ENCODE measurements around the gene SLC19A1.

- TF ChIP-seq, protein P1, sequence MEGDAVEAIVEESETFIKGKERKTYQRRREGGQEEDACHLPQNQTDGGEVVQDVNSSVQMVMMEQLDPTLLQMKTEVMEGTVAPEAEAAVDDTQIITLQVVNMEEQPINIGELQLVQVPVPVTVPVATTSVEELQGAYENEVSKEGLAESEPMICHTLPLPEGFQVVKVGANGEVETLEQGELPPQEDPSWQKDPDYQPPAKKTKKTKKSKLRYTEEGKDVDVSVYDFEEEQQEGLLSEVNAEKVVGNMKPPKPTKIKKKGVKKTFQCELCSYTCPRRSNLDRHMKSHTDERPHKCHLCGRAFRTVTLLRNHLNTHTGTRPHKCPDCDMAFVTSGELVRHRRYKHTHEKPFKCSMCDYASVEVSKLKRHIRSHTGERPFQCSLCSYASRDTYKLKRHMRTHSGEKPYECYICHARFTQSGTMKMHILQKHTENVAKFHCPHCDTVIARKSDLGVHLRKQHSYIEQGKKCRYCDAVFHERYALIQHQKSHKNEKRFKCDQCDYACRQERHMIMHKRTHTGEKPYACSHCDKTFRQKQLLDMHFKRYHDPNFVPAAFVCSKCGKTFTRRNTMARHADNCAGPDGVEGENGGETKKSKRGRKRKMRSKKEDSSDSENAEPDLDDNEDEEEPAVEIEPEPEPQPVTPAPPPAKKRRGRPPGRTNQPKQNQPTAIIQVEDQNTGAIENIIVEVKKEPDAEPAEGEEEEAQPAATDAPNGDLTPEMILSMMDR (conservative IDR thresholded peaks at IDR 0.05), result no peak
- no peak for TF ChIP-seq ZFX (IDR thresholded peaks at IDR 0.05)
Observed at GRCh38 chr21:45533846-45534635, 8.2 kb downstream of the SLC19A1 start.

Measured in C4-2B (cell line).